Measurements from ENCODE around the gene MINDY1. TPM values are rescaled to one million over a fixed set of nuclear protein-coding genes. Genes with fewer than 3 reads are reported as not detected.

The MINDY1 gene
- total RNA-seq, 2 experiments from 2014 or later, result 4.2 to 7.0 TPM

- Mint-ChIP-seq H3K9me3 (ENCODE audit: low read depth) (no peaks in the 10 kb centered on the region), H3K27me3 (no peaks in the 10 kb centered on the region), H3K27ac (peak overlapping the region; percentile 49), H3K4me1 (peaks cover 15% of the 10 kb centered on the region), H3K36me3 (no peaks in the 10 kb centered on the region), H3K4me3 (peak overlapping the region; percentile 23)
- peak; percentile 46 for ATAC-seq
- DNase-seq, result peak; percentile 56
- CTCF ChIA-PET, result interaction anchor here (0.6 to 7.3 kb wide), 30 partner anchors 10 to 740 kb away, joined by 3 to 104 read pairs (median 3); partner anchors contain the start of genes ANXA9, MINDY1 and TARS2
Observed at GRCh38 chr1:150995896-150996295, 10.8 kb downstream of the MINDY1 start.

GRCh38 chr1:150995460-150995859 is 11.2 kb downstream of the MINDY1 start:
- DNase-seq (no peak), ATAC-seq (no peak)
- no peaks in the 10 kb centered on the region for H3K36me3 Mint-ChIP-seq
- H3K9me3 Mint-ChIP-seq (ENCODE audit: low read depth), result no peaks in the 10 kb centered on the region
- no peaks in the 10 kb centered on the region for H3K27me3 Mint-ChIP-seq
- peaks cover 15% of the 10 kb centered on the region for H3K4me1 Mint-ChIP-seq
- H3K27ac Mint-ChIP-seq, result peak overlapping the region; percentile 49
- H3K4me3 Mint-ChIP-seq, result peak overlapping the region; percentile 23
- CTCF ChIA-PET, result interaction anchor here (0.6 to 7.3 kb wide), 28 partner anchors 9 to 740 kb away, joined by 3 to 104 read pairs (median 3); partner anchors contain the start of genes ANXA9 and MINDY1

GRCh38 chr1:150994248-150994647 is 12.5 kb downstream of the MINDY1 start:
- Mint-ChIP-seq H3K36me3 (no peaks in the 10 kb centered on the region), H3K4me3 (no peak overlapping the region), H3K27me3 (no peaks in the 10 kb centered on the region), H3K4me1 (peaks cover 11% of the 10 kb centered on the region), H3K9me3 (ENCODE audit: low read depth) (no peaks in the 10 kb centered on the region), H3K27ac (no peak overlapping the region)
- CTCF ChIA-PET, result interaction anchor here (5.2 to 7.3 kb wide), 2 partner anchors 12 to 15 kb away, joined by 81 to 104 read pairs; partner anchors contain the start of genes ANXA9 and MINDY1
- ATAC-seq (no peak), DNase-seq (no peak)

- Mint-ChIP-seq H3K4me1 (peaks cover 10% of the 10 kb centered on the region), H3K4me3 (no peak overlapping the region), H3K27ac (no peak overlapping the region), H3K36me3 (no peaks in the 10 kb centered on the region), H3K9me3 (ENCODE audit: low read depth) (no peaks in the 10 kb centered on the region), H3K27me3 (no peaks in the 10 kb centered on the region)
- CTCF ChIA-PET, result interaction anchor here (1.5 kb wide), 1 partner anchor 15 kb away, joined by 3 read pairs; no protein-coding TSS in a partner anchor
- DNase-seq, result no peak
- no peak for ATAC-seq
Observed at GRCh38 chr1:150992626-150993025, 14.1 kb downstream of the MINDY1 start.

GRCh38 chr1:150987924-150988323 is 18.8 kb downstream of the MINDY1 start:
- DNase-seq, result no peak
- no peak overlapping the region for H3K27ac Mint-ChIP-seq
- no peaks in the 10 kb centered on the region for H3K9me3 Mint-ChIP-seq (ENCODE audit: low read depth)
- H3K36me3 Mint-ChIP-seq, result no peaks in the 10 kb centered on the region
- CTCF ChIA-PET, result interaction anchor here (1.0 kb wide), 1 partner anchor 9 kb away, joined by 5 read pairs; no protein-coding TSS in a partner anchor
- no peak overlapping the region for H3K4me3 Mint-ChIP-seq
- H3K4me1 Mint-ChIP-seq, result peaks cover 3% of the 10 kb centered on the region
- ATAC-seq, result no peak
- no peaks in the 10 kb centered on the region for H3K27me3 Mint-ChIP-seq

GRCh38 chr1:150985179-150985825 is 21.4 kb downstream of the MINDY1 start:
- no peak overlapping the region for H3K27ac Mint-ChIP-seq
- no peaks in the 10 kb centered on the region for H3K36me3 Mint-ChIP-seq
- H3K4me1 Mint-ChIP-seq, result peaks cover 3% of the 10 kb centered on the region
- ATAC-seq (no peak), DNase-seq (no peak)
- no peaks in the 10 kb centered on the region for H3K27me3 Mint-ChIP-seq
- CTCF ChIA-PET, result interaction anchor here (1.0 to 2.9 kb wide), 3 partner anchors 10 to 40 kb away, joined by 3 to 18 read pairs (median 5); partner anchors contain the start of gene MINDY1
- H3K9me3 Mint-ChIP-seq (ENCODE audit: low read depth), result no peaks in the 10 kb centered on the region
- no peak overlapping the region for H3K4me3 Mint-ChIP-seq

GRCh38 chr1:150981805-150982712 is 24.6 kb downstream of the MINDY1 start, which contains the start of gene ANXA9:
TSS of gene ANXA9 (plus strand) at chr1:150982292. CDS start at chr1:150983106, 814 bp downstream.
- ATAC-seq, result no peak

GRCh38 chr1:150981177-150981804 is 25.4 kb downstream of the MINDY1 start:
- ATAC-seq (no peak), DNase-seq (no peak)
- H3K4me1 Mint-ChIP-seq, result peaks cover 22% of the 10 kb centered on the region
- H3K27me3 Mint-ChIP-seq, result no peaks in the 10 kb centered on the region
- no peaks in the 10 kb centered on the region for H3K36me3 Mint-ChIP-seq
- CTCF ChIA-PET, result interaction anchor here (0.7 to 8.1 kb wide), 7 partner anchors 9 to 413 kb away, joined by 3 to 104 read pairs (median 3); partner anchors contain the start of genes GABPB2, MINDY1 and TNFAIP8L2
- H3K4me3 Mint-ChIP-seq, result no peak overlapping the region
- H3K9me3 Mint-ChIP-seq (ENCODE audit: low read depth), result no peaks in the 10 kb centered on the region
- H3K27ac Mint-ChIP-seq, result no peak overlapping the region

More at GRCh38 chr1:150981805-150982712, 24.6 kb downstream of the MINDY1 start, which contains the start of gene ANXA9:
- Mint-ChIP-seq H3K4me1 (peaks cover 16% of the 10 kb centered on the region), H3K27me3 (no peaks in the 10 kb centered on the region), H3K4me3 (no peak within 1 kb of the TSS), H3K9me3 (ENCODE audit: low read depth) (no peaks in the 10 kb centered on the region), H3K36me3 (no peaks in the 10 kb centered on the region), H3K27ac (no peak within 1 kb of the TSS)
- CTCF ChIA-PET, result interaction anchor here (0.5 to 8.1 kb wide), 7 partner anchors 8 to 414 kb away, joined by 3 to 104 read pairs (median 3); partner anchors contain the start of genes MINDY1 and TNFAIP8L2
- DNase-seq, result no peak

- Mint-ChIP-seq H3K9me3 (ENCODE audit: low read depth) (no peaks in the 10 kb centered on the region), H3K4me1 (peaks cover 30% of the 10 kb centered on the region), H3K36me3 (no peaks in the 10 kb centered on the region), H3K27ac (peak overlapping the region; percentile 34), H3K27me3 (no peaks in the 10 kb centered on the region), H3K4me3 (peak overlapping the region; percentile 30)
- ATAC-seq (peak; percentile 70), DNase-seq (peak; percentile 92)
- CTCF ChIA-PET, result interaction anchor here (0.6 to 8.1 kb wide), 20 partner anchors 9 to 900 kb away, joined by 3 to 104 read pairs (median 4); partner anchors contain the start of genes ENSA, GOLPH3L and MINDY1
Observed at GRCh38 chr1:150979092-150980056, 27.3 kb downstream of the MINDY1 start.

- Mint-ChIP-seq H3K27ac (peak overlapping the region; percentile 38), H3K9me3 (ENCODE audit: low read depth) (no peaks in the 10 kb centered on the region), H3K4me1 (peaks cover 44% of the 10 kb centered on the region), H3K36me3 (no peaks in the 10 kb centered on the region), H3K27me3 (no peaks in the 10 kb centered on the region), H3K4me3 (peak overlapping the region; percentile 3)
- CTCF ChIA-PET, result interaction anchor here (0.9 to 8.1 kb wide), 9 partner anchors 11 to 417 kb away, joined by 3 to 104 read pairs (median 4); partner anchors contain the start of gene TNFAIP8L2
- peak; percentile 77 for DNase-seq
- no peak for ATAC-seq
Observed at GRCh38 chr1:150976879-150977694, 29.6 kb downstream of the MINDY1 start.

- CTCF ChIA-PET, result interaction anchor here (0.9 to 8.1 kb wide), 7 partner anchors 20 to 415 kb away, joined by 3 to 104 read pairs (median 4); partner anchors contain the start of genes MINDY1 and TNFAIP8L2
- Mint-ChIP-seq H3K9me3 (ENCODE audit: low read depth) (no peaks in the 10 kb centered on the region), H3K4me3 (no peak overlapping the region), H3K27ac (no peak overlapping the region), H3K4me1 (peaks cover 51% of the 10 kb centered on the region), H3K36me3 (no peaks in the 10 kb centered on the region), H3K27me3 (no peaks in the 10 kb centered on the region)
- no peak for ATAC-seq
- DNase-seq, result no peak
Observed at GRCh38 chr1:150976401-150976821, 30.3 kb downstream of the MINDY1 start.
